NCI-H187 (cell line): Measurements from ENCODE around the gene FCN3.

Source experiments
- DNase-seq, 2 experiments: peaks; one replicate each; lab custom pipeline; 2025; lab: John Stamatoyannopoulos, UW

Gene FCN3

GRCh38 chr1:27380224-27380623 is 5.6 kb upstream of the FCN3 start:
- no peak for DNase-seq

GRCh38 chr1:27379564-27380122 is 5.0 kb upstream of the FCN3 start:
- DNase-seq = no peak

DNA sequence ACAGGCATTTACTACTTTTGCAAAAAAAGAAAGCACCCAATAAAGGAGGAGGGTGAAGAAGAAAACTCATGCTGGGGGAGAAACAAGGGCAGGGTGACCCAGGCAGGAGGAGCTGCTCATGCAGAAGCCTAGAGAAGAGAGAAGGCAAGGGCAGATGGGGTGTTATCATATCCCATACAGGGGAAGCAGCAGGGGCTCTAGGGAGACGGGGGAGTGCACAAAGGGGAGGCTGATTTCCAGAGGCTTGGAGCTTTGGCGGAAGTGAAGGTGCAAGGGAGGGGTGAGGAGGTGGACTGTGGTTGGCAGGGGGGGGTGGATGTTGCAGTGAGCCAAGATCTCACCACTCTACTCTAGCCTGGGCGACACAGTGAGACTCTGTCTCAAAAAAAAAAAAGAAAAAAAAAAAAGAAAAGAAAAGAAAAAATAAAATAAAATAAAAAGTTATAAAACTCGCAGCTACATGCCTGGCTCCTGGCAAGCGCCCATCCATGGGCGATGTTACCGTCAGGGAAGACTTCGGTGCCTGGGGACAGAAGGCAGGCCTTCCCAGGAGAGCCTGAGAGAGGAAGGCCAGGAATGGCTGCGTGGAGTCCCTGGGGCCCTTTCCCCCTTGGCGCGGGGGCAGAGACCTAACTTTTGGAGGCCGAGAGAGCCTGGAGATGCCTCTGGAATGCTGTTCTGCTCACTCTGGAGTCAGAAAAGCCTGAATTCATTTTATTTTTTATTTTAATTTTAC is 3.3 kb upstream of the FCN3 start:
- no peak for DNase-seq

DNA sequence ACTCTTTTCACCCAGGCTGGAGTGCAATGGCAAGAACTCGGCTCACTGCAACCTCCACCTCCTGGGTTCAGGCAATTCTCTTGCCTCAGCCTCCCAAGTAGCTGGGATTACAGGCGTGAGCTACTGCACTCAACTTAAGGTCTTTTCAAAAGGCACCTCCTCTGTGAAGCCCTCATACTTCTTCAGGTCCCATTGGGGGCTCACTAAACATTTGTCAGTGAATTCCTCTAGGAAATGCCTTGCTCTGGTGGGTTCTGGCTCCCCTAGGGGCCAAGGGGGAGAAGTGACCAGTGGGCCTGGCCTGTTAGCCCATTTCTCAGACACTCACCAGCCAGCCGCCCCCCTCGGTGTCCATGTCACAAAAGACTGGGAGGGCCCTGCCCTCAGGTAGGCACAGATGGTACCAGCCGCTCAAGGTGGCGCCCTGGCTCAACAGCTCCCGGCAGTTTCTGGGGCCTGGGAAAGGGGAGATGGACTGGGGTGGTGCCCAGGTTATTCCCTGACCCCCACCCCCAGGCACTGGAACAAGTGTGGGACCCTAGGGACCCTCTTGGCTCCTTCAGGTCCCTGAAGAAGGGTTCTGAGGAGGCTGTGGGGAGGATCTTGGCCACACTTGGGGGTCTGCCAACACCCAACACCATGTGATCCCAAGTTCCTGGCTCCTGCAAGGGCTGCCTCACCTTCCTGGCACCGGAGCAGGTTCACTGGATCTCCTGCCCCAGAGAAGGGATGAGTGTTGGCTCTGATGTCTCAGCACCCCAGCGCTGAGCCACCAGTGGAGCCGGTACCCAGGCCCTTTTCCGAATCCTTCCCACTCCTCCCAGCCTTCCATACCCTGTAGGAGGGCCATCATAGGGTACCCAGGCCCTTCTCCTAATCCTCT is 1.6 kb downstream of the FCN3 start:
- no peak for DNase-seq

DNA sequence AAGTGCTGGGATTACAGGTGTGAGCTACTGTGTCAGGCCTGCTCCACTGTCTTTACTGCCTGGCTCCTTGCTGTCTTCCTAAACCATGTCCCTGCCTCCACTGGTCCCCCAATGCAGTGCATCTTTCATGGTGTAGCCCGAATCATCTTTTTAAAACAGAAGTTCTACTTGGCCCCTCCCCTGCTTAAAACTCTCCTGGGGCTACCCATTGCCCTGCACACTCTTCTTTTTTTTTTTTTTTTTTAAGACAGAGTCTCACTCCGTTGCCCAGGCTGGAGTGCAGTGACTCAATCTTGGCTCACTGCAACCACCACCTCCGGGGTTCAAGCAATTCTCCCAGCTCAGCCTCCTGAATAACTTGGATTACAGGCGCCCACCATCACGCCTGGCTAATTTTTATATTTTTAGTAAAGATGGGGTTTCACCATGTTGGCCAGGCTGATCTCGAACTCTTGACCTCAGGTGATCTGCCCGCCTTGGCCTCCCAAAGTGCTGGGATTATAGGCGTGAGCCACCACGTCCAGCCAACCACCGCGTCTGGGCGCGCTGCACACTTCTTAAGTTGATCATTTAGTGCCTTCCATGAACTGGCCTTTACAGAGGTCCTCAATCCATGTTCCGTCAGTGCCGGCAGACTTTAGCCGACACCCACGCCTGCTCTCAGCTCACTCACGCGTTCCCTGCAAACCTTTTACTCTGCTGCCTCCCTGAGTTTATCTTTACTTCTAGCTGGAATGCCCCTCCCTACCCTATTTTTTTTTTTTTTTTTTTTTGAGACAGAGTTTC is 2.4 kb downstream of the FCN3 start:
- DNase-seq = no peak

DNA sequence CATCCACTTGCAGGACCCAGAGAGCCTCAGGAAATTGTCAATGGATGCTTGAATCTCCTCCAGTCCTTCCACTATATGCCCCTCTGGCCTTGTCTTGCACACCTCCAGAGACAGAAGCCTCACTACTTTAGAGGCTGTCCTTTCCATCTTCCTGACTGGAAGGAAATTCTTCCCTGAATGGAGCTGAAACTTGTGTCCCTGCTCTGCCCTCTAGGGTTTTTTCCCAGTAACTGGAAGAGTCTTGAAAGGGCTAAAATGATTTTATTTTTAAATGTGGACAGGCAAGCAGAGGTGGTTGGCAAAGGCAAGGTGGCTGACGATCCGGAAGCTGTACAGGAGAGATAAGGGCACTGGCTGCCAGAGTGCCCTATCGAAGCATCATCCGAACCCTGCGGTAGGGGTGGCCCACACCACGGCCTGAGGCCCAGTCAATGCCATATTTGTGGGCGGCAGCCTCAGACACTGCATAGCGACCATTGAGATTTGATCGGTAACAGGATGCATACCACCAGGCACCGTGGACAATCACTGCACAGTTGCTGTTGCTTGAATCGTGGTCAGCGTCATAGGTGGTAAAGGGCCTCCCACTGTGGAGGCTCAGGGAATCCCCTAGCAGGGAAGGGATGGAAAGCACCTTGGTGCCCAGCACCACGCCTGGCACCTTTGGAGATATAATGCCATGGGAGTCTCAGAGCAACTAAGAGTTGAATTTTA is 5.6 kb downstream of the FCN3 start:
- DNase-seq = no peak

GRCh38 chr1:27367160-27367650 is 7.4 kb downstream of the FCN3 start:
- DNase-seq = no peak

GRCh38 chr1:27366411-27367159 is 8.0 kb downstream of the FCN3 start, which contains the start of gene MAP3K6:
TSS of gene MAP3K6 (minus strand) at chr1:27366961. CDS start at chr1:27366597, 364 bp downstream.
- peak; percentile 26 to 44 for DNase-seq

- DNase-seq = peak in 1 of 2 experiments; percentile 52
These were observed 8.6 kb downstream of the FCN3 start for GRCh38 chr1:27366113-27366410.

- peak; percentile 62 to 85 for DNase-seq
These were observed 9.1 kb downstream of the FCN3 start for GRCh38 chr1:27365372-27366112.

GRCh38 chr1:27364696-27365371 is 9.8 kb downstream of the FCN3 start:
- DNase-seq = no peak

DNA sequence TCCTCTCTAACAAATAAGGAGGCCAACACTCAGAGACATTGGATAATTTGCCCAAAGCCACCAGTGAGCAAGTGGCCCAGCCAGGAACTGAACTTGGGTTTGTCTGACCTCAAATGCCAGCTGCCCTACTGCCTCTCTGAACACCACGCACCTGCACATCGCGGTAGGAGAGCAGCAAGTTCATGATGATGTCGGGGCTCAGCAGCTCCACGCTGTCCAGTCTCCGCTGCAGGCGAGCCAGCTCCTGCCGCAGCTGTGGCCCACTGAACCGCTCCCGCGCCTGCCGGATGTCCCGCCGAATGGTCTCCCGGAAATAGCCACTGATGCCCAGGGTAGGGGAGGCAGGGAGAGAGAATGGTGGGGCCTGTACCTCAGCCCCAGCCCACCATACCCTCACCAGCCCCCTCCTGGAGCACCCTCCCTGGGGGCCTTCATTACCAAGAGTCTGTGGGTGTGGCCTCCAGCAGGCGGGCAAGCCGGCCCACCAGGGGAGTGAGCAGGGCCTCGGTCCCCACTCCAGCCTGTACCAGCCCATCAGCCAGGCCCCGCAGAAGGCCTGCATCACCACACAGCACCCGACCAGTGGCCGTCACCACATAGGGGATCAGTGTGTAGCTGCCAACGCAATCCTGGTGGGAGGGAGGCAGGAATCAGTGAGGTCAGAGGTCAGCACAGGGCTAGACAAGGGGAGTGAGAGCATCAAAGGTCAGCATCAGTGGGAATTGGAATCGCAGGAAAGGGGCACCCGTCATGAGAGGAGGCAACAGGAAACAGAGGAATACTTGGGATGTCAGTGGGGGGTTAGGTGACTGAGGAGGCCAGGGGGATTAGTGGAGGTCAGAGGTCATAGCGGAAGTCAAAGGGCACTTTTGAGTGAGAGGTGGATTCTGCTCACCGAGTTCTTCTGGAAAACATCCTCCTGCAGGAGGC is 10.6 kb downstream of the FCN3 start:
- DNase-seq = no peak

DNA sequence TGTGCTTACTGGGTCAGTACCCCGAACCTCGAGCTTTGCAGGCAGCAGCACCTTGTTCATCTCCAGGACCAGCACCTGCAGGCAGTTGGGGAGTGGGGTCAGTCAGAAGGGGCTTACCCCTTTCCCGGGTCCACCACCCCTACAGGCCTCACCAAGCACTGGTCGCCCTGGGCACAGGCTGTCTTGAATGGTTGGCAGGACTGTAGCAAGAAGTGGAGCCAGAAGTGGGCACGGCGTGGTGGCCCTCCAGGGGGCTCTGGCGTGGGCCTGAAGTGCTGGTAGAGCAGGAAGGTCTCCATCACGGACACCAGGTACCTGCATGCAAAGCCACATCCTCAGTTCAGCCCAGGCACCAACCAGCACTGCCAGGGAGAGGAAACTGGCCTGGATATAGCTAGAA is 13.1 kb downstream of the FCN3 start:
- no peak for DNase-seq

- no peak for DNase-seq
These were observed 13.6 kb downstream of the FCN3 start for GRCh38 chr1:27361044-27361402.

DNA sequence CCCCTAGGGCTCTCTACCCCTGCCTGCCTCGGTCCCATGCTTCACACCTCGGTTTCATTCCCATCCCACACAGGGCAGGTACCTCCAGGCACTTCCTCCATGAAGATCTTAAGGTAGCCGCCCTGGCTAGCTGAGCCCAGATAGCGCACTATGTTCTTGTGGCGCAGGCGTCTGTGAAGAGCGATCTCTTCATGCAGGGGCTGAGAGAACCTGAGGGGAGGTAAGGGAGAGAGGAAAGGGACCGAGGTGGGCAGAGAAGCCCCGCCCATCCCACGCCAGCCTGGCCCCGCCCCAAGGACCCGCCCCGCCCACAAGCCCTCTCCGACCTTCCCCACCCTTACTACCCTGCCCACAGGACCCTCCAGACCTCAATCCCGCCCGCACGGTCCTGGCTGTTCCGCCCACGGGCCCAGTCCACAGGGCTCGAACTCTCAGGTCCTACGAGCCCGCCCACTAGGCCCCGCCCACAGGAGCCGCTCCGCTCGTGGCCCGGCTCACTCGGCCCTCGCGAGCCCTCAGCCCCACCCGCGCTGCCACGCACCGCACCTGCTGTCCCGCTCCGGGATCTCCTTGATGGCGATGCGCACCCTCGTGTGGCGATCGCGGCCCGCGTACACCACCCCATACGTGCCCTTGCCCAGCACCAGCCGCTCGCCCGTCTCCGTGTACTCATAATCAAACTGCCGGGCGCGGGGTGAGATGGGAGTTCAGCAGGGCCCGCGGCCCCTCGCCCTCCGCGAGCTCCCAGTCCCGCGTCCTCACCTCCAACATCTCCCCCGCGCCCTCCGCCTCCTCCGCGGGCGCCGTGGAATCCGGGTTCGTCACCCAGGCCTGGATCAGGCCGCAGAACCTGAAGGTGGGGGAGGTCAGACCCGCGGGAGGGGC is 14.2 kb downstream of the FCN3 start:
- DNase-seq = no peak

DNA sequence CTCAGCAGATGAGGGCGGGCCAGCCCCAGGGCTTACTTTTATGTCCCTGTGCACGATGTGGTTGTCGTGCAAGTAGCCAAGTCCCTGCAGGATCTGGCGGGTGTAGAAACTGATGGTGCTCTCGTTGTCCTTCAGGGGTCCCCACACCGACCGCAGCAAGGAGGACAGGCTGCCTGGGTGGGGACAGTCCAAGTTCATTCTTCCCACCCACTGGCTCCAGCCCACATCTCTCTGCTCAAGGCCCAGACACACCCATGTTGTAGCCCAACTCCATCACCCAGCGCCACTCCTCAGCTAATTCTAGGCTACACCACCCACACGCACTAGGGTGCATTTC is 14.8 kb downstream of the FCN3 start:
- no peak for DNase-seq

- DNase-seq = no peak
These were observed 15.7 kb downstream of the FCN3 start for GRCh38 chr1:27358928-27359313.
